GM12878 (cell line): ENCODE data around the gene CCT4. TPM values are rescaled to one million over a fixed set of nuclear protein-coding genes. Genes with fewer than 3 reads are reported as not detected.

Experiments
- ASH2L ChIP-seq: fragments of 300-600, 200-600 bp; sonication (generic); IDR thresholded peaks from 2 replicates; pipeline ENCODE4 v1.6.1; 2017; ENCODE audit warnings: low read depth, mild to moderate bottlenecking, borderline replicate concordance
- ATF7 ChIP-seq: fragments of 450-650 bp; IDR thresholded peaks from 2 replicates; pipeline ENCODE4 v1.6.1; 2016; ENCODE audit warnings: low read depth, mild to moderate bottlenecking
- BCL3 ChIP-seq: IDR thresholded peaks from 2 replicates; pipeline ENCODE4 v1.6.1; 2011; ENCODE audit warnings: borderline replicate concordance, low read depth, mild to moderate bottlenecking, moderate library complexity, low read length; ENCODE audit not compliant: insufficient read depth, poor library complexity, severe bottlenecking
- BMI1 ChIP-seq: fragments of 450-650 bp; IDR thresholded peaks from 2 replicates; pipeline ENCODE4 v1.6.1; 2016; ENCODE audit warnings: mild to moderate bottlenecking, moderate library complexity, borderline replicate concordance
- CBFB ChIP-seq: IDR thresholded peaks from 2 replicates; pipeline ENCODE4 v1.6.1; 2016; ENCODE audit warnings: antibody characterized with exemption, low read depth
- CHD2 ChIP-seq: IDR thresholded peaks from 2 replicates; pipeline ENCODE4 v1.6.1; 2011; ENCODE audit warnings: low read depth, low read length, improper control_type of control experiment, borderline replicate concordance
- CREM ChIP-seq: IDR thresholded peaks from 2 replicates; pipeline ENCODE4 v1.6.1; 2014; ENCODE audit warnings: antibody characterized with exemption, low read depth
- FOXM1 ChIP-seq: IDR thresholded peaks from 2 replicates; pipeline ENCODE4 v1.6.1; 2012; ENCODE audit warnings: low read depth, mild to moderate bottlenecking, inconsistent platforms, low read length, moderate library complexity
- GABPA ChIP-seq: IDR thresholded peaks from 2 replicates; pipeline ENCODE4 v1.6.1; 2014; ENCODE audit warnings: antibody characterized with exemption, low read depth, mild to moderate bottlenecking, inconsistent platforms
- IRF4 ChIP-seq: IDR thresholded peaks from 2 replicates; pipeline ENCODE4 v1.6.1; 2011; ENCODE audit warnings: low read depth, low read length
- MEF2A ChIP-seq: IDR thresholded peaks from 2 replicates; pipeline ENCODE4 v1.6.1; 2011; ENCODE audit warnings: low read depth, mild to moderate bottlenecking, low read length, moderate library complexity; ENCODE audit not compliant: insufficient read depth
- NFYA ChIP-seq: IDR thresholded peaks from 2 replicates; pipeline ENCODE4 v1.6.1; 2011; ENCODE audit warnings: low read depth, mild to moderate bottlenecking, low read length, improper control_type of control experiment, borderline replicate concordance
- NFYB ChIP-seq: IDR thresholded peaks from 2 replicates; pipeline ENCODE4 v1.6.1; 2011; ENCODE audit warnings: low read depth, mild to moderate bottlenecking, low read length, improper control_type of control experiment, moderate library complexity; ENCODE audit not compliant: insufficient read depth
- PKNOX1 ChIP-seq: fragments of 450-650 bp; IDR thresholded peaks from 2 replicates; pipeline ENCODE4 v1.6.1; 2016; ENCODE audit warnings: mild to moderate bottlenecking
- PML ChIP-seq: IDR thresholded peaks from 2 replicates; pipeline ENCODE4 v1.6.1; 2012; ENCODE audit warnings: low read length, inconsistent platforms
- PRDM15 ChIP-seq: fragments of 450-650 bp; formaldehyde crosslinking; IDR thresholded peaks from 2 replicates; pipeline ENCODE4 v1.4.0; 2020; ENCODE audit warnings: mild to moderate bottlenecking, moderate library complexity
- SMAD1 ChIP-seq: fragments of 450-650 bp; IDR thresholded peaks from 2 replicates; pipeline ENCODE4 v1.6.1; 2018; ENCODE audit warnings: mild to moderate bottlenecking, low read depth; ENCODE audit not compliant: partially characterized antibody
- USF2 ChIP-seq: IDR thresholded peaks from 2 replicates; pipeline ENCODE4 v1.6.1; 2011; ENCODE audit warnings: low read depth, low read length, improper control_type of control experiment, borderline replicate concordance
- ZNF384 ChIP-seq: IDR thresholded peaks from 2 replicates; pipeline ENCODE4 v1.6.1; 2012; ENCODE audit warnings: low read depth, mild to moderate bottlenecking, low read length, improper control_type of control experiment, borderline replicate concordance
- polyA plus RNA-seq, 11 experiments: library from polyadenylated mRNA; depleted of rRNA in 4 of 11; unstranded in 6 of 11; stranded (reverse) in 5 of 11; fragments of >200 nt; fragmentation: Nextera tagmentation in 4 of 11; fragmentation: Illumina TruSeq in 1 of 11; extraction: Ambion mirVana in 4 of 11; extraction: Trizol in 1 of 11; gene quantifications; 1 replicate in 1 of 11; 2 replicates in 10 of 11; pipeline versions ENCODE4 v1.2.1 to v1.2.3, GENCODE V29; 2011 to 2016; ENCODE audit warnings: inconsistent platforms in 2 of 11, missing spikeins in 2 of 11, low read depth in 1 of 11
- total RNA-seq, 4 experiments: library from RNA; depleted of rRNA in 3 of 4; stranded (reverse); fragments of >200 nt in 3 of 4; fragmentation: Illumina TruSeq in 1 of 4; extraction: Trizol in 1 of 4; gene quantifications; 2 replicates each; pipeline versions ENCODE4 v1.2.1 to v1.2.3, GENCODE V29; 2013 to 2021

The CCT4 gene
- total and polyA plus RNA-seq, 10 of the 15 experiments (the other 5 are each of a cell fraction or from before 2014, with no cell fraction given): 76.6 to 320 (median 211) TPM

- TF ChIP-seq PRDM15: no peak
- no peak for TF ChIP-seq NFYB
- TF ChIP-seq NFYA: no peak
- TF ChIP-seq ZNF384: no peak
- TF ChIP-seq BMI1: peak; percentile 98
- TF ChIP-seq CBFB: 0 out of 2 replicates have a peak, but pooled peaks have one; percentile 12
- TF ChIP-seq ATF7: peak; percentile 45; the same call in 1 of the 2 replicates
- TF ChIP-seq BCL3: no peak
- TF ChIP-seq PKNOX1: no peak
- peak; percentile 73; the same call in 1 of the 2 replicates for TF ChIP-seq PML
- no peak for TF ChIP-seq USF2
- TF ChIP-seq CREM: peak; percentile 54; the same call in 1 of the 2 replicates
- TF ChIP-seq ASH2L: peak; percentile 44; the same call in 1 of the 2 replicates
- no peak for TF ChIP-seq CHD2
- TF ChIP-seq GABPA: no peak
- TF ChIP-seq FOXM1: no peak; the same call in 1 of the 2 replicates
- TF ChIP-seq SMAD1: peak; percentile 14
- TF ChIP-seq MEF2A: no peak
- no peak; the same call in 1 of the 2 replicates for TF ChIP-seq IRF4
Measured at GRCh38 chr2:61853847-61854563, 34.5 kb downstream of the CCT4 start, which contains the start of gene FAM161A (continued).
